Chondrocyte (in vitro differentiated cells): ENCODE measurements around the gene PRKD2. TPM values are rescaled to one million over a fixed set of nuclear protein-coding genes. Genes with fewer than 3 reads are reported as not detected.
A peak's percentile ranks its signal among the peaks of the same experiment; 100 is the strongest.
"Not testable (repeated sequence)": the region's sequence is repeated elsewhere in the genome, so short reads cannot be mapped to it uniquely, and the experiment has no call there.

Experiments used
- DNase-seq: peaks from one replicate; pipeline ENCODE4 v3.0.0; 2021; ENCODE audit warnings: mixed read lengths, low spot score
- H3K27ac Mint-ChIP-seq: one replicate; pipeline ENCODE4 v1.8.0; 2021; ENCODE audit warnings: mild to moderate bottlenecking, moderate library complexity, mixed read lengths; ENCODE audit not compliant: unreplicated experiment
- H3K27me3 Mint-ChIP-seq: 2 replicates; pipeline ENCODE4 v1.8.0; 2021; ENCODE audit warnings: low read depth, mixed read lengths
- H3K36me3 Mint-ChIP-seq: 2 replicates; pipeline ENCODE4 v1.8.0; 2021; ENCODE audit warnings: low read depth, mixed read lengths
- H3K4me1 Mint-ChIP-seq: 2 replicates; pipeline ENCODE4 v1.8.0; 2021; ENCODE audit warnings: low read depth, mild to moderate bottlenecking, mixed read lengths
- H3K4me3 Mint-ChIP-seq: one replicate; pipeline ENCODE4 v1.8.0; 2021; ENCODE audit warnings: mild to moderate bottlenecking, moderate library complexity, mixed read lengths; ENCODE audit not compliant: unreplicated experiment
- H3K9me3 Mint-ChIP-seq: 2 replicates; pipeline ENCODE4 v1.8.0; 2021; ENCODE audit warnings: low read depth, mixed read lengths
- total RNA-seq: library from RNA; stranded (reverse); gene quantifications from 3 replicates; pipeline ENCODE4 v1.2.1, GENCODE V29; 2021
- TF ChIP-seq, protein P1 (sequence below): fragments of 200-600 bp; sonication (generic); IDR thresholded peaks from 2 replicates; pipeline ENCODE4 v1.5.0; 2021; ENCODE audit warnings: antibody characterized with exemption, mild to moderate bottlenecking, moderate library complexity

PRKD2 gene
- total RNA-seq, 1 donor from 2014 or later: 23.3 TPM

DNA sequence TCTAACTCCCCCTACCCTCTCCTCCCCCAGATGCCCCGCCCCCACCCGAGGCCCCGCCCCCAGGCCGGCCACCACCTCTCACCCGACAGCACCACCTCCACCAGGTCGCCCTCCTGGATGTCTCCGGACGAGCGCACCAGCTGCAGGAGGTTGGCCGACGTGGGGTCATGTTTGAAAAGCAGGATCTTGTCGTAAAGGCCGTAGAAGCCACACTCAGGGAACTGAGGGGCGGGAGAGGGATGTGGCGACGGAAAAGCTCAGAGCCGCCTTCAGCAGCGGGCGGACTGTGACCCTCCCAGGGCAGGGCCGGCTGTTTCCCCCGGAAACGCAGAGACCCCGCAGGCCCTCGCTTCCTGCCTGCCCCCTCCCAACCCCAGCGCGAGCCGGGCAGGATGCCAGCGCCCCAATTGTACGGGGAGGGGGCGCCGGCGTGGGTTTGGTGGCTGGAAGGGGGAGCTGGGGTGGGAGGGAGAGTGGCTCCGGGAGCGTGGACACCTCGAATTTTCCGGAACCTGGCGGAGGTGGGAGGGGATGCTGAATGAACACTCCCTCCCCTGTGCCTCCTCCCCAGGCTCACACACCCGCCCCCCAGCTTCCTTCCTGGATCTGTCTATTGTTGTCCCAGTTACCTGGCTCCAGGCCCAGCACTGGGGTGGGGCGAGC, 3.0 kb downstream of the PRKD2 start:
- Mint-ChIP-seq H3K27ac (peak overlapping the region; percentile 59), H3K36me3 (no peaks in the 10 kb centered on the region), H3K4me3 (peak overlapping the region; percentile 94), H3K4me1 (peaks cover 33% of the 10 kb centered on the region), H3K27me3 (no peaks in the 10 kb centered on the region), H3K9me3 (no peaks in the 10 kb centered on the region)
- no peak for DNase-seq
- TF ChIP-seq, protein P1, sequence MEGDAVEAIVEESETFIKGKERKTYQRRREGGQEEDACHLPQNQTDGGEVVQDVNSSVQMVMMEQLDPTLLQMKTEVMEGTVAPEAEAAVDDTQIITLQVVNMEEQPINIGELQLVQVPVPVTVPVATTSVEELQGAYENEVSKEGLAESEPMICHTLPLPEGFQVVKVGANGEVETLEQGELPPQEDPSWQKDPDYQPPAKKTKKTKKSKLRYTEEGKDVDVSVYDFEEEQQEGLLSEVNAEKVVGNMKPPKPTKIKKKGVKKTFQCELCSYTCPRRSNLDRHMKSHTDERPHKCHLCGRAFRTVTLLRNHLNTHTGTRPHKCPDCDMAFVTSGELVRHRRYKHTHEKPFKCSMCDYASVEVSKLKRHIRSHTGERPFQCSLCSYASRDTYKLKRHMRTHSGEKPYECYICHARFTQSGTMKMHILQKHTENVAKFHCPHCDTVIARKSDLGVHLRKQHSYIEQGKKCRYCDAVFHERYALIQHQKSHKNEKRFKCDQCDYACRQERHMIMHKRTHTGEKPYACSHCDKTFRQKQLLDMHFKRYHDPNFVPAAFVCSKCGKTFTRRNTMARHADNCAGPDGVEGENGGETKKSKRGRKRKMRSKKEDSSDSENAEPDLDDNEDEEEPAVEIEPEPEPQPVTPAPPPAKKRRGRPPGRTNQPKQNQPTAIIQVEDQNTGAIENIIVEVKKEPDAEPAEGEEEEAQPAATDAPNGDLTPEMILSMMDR: no peak

DNA sequence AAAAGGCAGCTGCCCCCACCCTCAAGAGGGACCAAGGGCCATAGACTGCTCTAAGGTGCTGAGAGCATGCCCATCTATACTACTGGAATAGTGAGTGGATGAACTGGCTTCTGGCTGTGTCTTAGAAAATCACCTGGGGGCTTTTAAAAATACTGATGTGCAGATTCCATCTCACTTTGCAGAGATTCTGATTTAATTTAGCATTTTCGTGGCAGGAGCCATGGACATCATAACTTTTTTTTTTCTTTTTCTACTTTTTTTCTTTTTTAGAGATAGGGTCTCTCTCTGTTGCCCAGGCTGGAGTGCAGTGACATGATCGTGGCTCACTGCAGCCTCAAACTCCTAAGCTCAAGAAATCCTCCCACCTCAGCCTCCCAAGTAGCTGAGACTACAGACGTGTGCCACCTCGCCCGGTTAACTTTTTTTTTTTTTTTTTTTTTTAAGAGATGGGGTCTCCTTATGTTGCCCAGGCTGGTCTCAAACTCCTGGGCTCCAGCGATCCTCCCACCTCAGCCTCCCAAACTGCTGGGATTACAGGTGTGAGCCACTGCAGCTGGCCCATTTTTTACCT, 4.1 kb downstream of the PRKD2 start:
- Mint-ChIP-seq H3K4me1 (peaks cover 30% of the 10 kb centered on the region), H3K27ac (peak overlapping the region; percentile 5), H3K4me3 (peak overlapping the region; percentile 94)
- not testable (repeated sequence) for H3K9me3 Mint-ChIP-seq, H3K27me3 Mint-ChIP-seq, DNase-seq, H3K36me3 Mint-ChIP-seq

DNA sequence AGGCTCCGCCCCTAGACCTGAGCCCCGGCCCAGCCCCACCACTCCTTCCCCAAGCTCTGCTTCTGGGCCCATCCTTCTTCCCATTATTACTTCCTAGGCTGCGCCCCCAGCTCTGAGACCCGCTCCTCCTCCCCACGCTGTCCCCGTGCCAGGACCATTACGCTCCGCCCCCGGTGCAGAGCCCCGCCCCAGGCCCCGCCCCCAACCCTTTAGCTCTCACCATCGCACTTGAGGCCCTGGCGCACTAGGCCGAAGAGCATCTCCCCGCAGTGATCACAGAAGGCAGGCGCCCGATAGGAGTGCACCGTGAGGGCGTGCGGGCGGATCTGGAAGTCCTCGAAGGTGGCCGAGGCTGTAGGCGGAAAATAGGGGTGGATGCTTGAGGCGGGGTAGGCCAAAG, 6.2 kb downstream of the PRKD2 start:
- Mint-ChIP-seq H3K27me3 (no peaks in the 10 kb centered on the region), H3K9me3 (no peaks in the 10 kb centered on the region), H3K4me1 (peaks cover 20% of the 10 kb centered on the region), H3K27ac (no peak overlapping the region), H3K4me3 (no peak overlapping the region), H3K36me3 (peaks cover 9% of the 10 kb centered on the region)
- DNase-seq: no peak
- TF ChIP-seq, protein P1: no peak

- peaks cover 22% of the 10 kb centered on the region for H3K36me3 Mint-ChIP-seq
- no peak overlapping the region for H3K4me3 Mint-ChIP-seq
- no peaks in the 10 kb centered on the region for H3K27me3 Mint-ChIP-seq
- no peak for DNase-seq
- no peaks in the 10 kb centered on the region for H3K9me3 Mint-ChIP-seq
- TF ChIP-seq, protein P1: peak; percentile 86
- no peak overlapping the region for H3K27ac Mint-ChIP-seq
- H3K4me1 Mint-ChIP-seq: no peaks in the 10 kb centered on the region
Measured at GRCh38 chr19:46704379-46705076, 12.4 kb downstream of the PRKD2 start.

DNA sequence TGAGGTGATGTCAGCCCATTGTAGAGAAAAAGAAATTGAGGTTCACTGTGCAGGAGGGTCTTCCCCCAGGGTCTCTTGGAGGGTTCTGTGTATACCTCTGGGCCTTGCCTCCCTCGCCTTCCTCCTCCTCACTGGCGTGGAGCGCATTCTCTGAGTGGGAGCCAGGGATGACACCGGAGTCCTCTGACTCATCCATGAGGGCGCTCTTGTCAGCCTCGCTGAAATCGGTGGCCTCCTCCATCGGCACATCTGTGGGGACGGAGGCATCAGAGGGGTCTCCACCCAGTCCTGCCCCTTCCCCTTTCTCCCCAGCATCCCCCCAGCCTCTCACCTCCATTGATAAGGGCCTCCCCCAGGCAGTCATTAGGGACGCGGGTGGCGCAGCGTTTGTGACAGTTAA, 16.2 kb downstream of the PRKD2 start:
- peaks cover 6% of the 10 kb centered on the region for H3K4me1 Mint-ChIP-seq
- no peaks in the 10 kb centered on the region for H3K27me3 Mint-ChIP-seq
- DNase-seq: no peak
- H3K9me3 Mint-ChIP-seq: no peaks in the 10 kb centered on the region
- TF ChIP-seq, protein P1: no peak
- no peak overlapping the region for H3K4me3 Mint-ChIP-seq
- H3K27ac Mint-ChIP-seq: no peak overlapping the region
- peaks cover 26% of the 10 kb centered on the region for H3K36me3 Mint-ChIP-seq
